Measurements from ENCODE around the gene NEURL1.
A peak's percentile ranks its signal among the peaks of the same experiment; 100 is the strongest.

NEURL1 gene

GRCh38 chr10:103584216-103585010, 90.9 kb downstream of the NEURL1 start:
- TF ChIP-seq, protein P1, sequence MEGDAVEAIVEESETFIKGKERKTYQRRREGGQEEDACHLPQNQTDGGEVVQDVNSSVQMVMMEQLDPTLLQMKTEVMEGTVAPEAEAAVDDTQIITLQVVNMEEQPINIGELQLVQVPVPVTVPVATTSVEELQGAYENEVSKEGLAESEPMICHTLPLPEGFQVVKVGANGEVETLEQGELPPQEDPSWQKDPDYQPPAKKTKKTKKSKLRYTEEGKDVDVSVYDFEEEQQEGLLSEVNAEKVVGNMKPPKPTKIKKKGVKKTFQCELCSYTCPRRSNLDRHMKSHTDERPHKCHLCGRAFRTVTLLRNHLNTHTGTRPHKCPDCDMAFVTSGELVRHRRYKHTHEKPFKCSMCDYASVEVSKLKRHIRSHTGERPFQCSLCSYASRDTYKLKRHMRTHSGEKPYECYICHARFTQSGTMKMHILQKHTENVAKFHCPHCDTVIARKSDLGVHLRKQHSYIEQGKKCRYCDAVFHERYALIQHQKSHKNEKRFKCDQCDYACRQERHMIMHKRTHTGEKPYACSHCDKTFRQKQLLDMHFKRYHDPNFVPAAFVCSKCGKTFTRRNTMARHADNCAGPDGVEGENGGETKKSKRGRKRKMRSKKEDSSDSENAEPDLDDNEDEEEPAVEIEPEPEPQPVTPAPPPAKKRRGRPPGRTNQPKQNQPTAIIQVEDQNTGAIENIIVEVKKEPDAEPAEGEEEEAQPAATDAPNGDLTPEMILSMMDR (IDR thresholded peaks at IDR 0.05) = no peak
- Histone ChIP-seq H3K27ac (no peak overlapping the region), H3K4me3 (peak overlapping the region; percentile 66)
- no peak for DNase-seq (ENCODE audit: low spot score)

DNA sequence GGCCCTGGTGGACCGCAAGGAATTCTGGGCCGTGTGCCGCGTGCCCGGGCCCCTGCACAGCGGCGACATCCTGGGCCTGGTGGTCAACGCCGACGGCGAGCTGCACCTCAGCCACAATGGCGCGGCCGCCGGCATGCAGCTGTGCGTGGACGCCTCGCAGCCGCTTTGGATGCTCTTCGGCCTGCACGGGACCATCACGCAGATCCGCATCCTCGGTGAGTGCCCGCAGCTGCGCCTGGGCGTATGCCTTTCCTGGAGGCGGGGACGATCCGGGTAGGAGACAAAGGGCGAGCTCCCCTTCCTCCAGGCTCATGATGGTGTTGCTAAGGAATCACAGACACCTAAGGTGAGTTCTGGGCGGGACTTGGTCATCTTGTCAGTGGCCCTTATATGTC, 91.5 kb downstream of the NEURL1 start:
- Histone ChIP-seq H3K27ac (no peak overlapping the region), H3K4me3 (peak overlapping the region; percentile 66)

GRCh38 chr10:103587073-103587472, 93.6 kb downstream of the NEURL1 start:
- Histone ChIP-seq H3K4me3 (no peak overlapping the region), H3K27ac (no peak overlapping the region)
- no peak for DNase-seq (ENCODE audit: low spot score)
- TF ChIP-seq, protein P1 (IDR thresholded peaks at IDR 0.05) = no peak

More for the DNA sequence above, 91.5 kb downstream of the NEURL1 start:
- no peak for DNase-seq (ENCODE audit: low spot score)
- TF ChIP-seq, protein P1 (IDR thresholded peaks at IDR 0.05) = no peak

- TF ChIP-seq, protein P1 (IDR thresholded peaks at IDR 0.05) = no peak
- Histone ChIP-seq H3K27ac (no peak overlapping the region), H3K4me3 (no peak overlapping the region)
- no peak for DNase-seq (ENCODE audit: low spot score)
Measured at GRCh38 chr10:103589074-103589630, 95.6 kb downstream of the NEURL1 start.

DNA sequence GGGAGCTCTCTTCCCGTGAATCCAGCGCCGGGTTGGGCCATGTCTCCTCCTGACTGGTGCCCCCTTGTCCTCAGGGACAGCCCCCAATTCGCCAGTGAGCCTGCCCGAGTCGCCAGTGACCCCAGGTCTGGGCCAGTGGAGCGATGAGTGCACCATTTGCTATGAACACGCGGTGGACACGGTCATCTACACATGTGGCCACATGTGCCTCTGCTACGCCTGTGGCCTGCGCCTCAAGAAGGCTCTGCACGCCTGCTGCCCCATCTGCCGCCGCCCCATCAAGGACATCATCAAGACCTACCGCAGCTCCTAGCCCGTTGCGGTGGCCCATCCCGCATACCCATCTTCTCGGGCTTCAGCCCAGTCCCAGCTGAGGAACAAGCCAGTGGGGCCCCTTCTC, 96.6 kb downstream of the NEURL1 start:
- H3K4me3 ChIP-seq = no peak overlapping the region
- DNase-seq (ENCODE audit: low spot score) = no peak
- TF ChIP-seq, protein P1 (IDR thresholded peaks at IDR 0.05) = no peak
- no peak overlapping the region for H3K27ac ChIP-seq

- no peak for DNase-seq (ENCODE audit: low spot score)
- H3K27ac ChIP-seq = no peak overlapping the region
- TF ChIP-seq, protein P1 (IDR thresholded peaks at IDR 0.05) = no peak
Measured at GRCh38 chr10:103590744-103591291, 97.3 kb downstream of the NEURL1 start.

More at GRCh38 chr10:103590744-103591291, 97.3 kb downstream of the NEURL1 start:
- H3K4me3 ChIP-seq = no peak overlapping the region

Measured in coronary artery (tissue), 2 donors.